Measurements from ENCODE around the gene ADAMTS1. TPM values are rescaled to one million over a fixed set of nuclear protein-coding genes. Genes with fewer than 3 reads are reported as not detected.
"Not testable (repeated sequence)": the region's sequence is repeated elsewhere in the genome, so short reads cannot be mapped to it uniquely, and the experiment has no call there.

Gene ADAMTS1
- total and polyA plus RNA-seq, 4 donors: 39.3 to 750 (median 324) TPM

GRCh38 chr21:26877018-26877417, 31.8 kb upstream of the ADAMTS1 start:
- DNase-seq (no peak), ATAC-seq (ENCODE audit: low FRiP score) (no peak)
- Histone ChIP-seq H3K27ac (ENCODE audit: low read depth in 1 of 2, low read length in 2 of 2) (no peak overlapping the region), H3K36me3 (ENCODE audit: control insufficient read depth in 1 of 2, insufficient read depth in 2 of 2, low read length in 1 of 2) (no peaks in the 10 kb centered on the region), H3K27me3 (ENCODE audit: control insufficient read depth in 1 of 2, insufficient read depth in 2 of 2, low read length in 1 of 2) (no peaks in the 10 kb centered on the region), H3K4me1 (ENCODE audit: control insufficient read depth in 1 of 2, insufficient read depth in 2 of 2, low read length in 2 of 2) (no peaks in the 10 kb centered on the region), H3K4me3 (ENCODE audit: low read length in 2 of 2) (no peak overlapping the region), H3K9me3 (ENCODE audit: control insufficient read depth, low read length) (peaks cover 5% of the 10 kb centered on the region)
- intact Hi-C loops (cut with DNase I): no loop called here
- 37 to 38% methylated on average over 6 of the region's 6 CpGs for WGBS, 2 donors

DNA sequence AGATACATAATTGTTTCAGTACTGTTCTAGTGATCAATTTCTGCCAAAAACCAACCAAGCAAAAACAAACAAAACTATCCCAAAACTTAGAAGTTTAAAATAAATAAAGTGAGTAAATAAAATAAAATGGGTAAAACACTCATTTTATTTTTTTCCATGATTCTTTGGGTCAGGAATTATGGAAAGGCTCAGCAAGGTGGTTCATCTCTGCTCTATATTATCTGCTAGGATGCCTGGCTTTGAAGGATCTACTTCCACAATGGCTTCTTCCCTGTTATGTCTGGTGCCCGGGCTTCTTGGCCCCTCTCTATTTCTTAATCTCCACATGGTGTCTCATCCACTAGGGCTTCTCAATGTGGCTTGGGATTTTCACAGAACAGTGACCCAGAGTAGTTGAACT, 29.1 kb upstream of the ADAMTS1 start:
- intact Hi-C loops (cut with DNase I): no loop called here
- WGBS, 2 donors: 95 to 100% methylated on average over 1 of the region's 1 CpG
- Histone ChIP-seq H3K36me3 (ENCODE audit: control insufficient read depth in 1 of 2, insufficient read depth in 2 of 2, low read length in 1 of 2) (no peaks in the 10 kb centered on the region), H3K4me1 (ENCODE audit: control insufficient read depth in 1 of 2, insufficient read depth in 2 of 2, low read length in 2 of 2) (no peaks in the 10 kb centered on the region), H3K4me3 (ENCODE audit: low read length in 2 of 2) (no peak overlapping the region), H3K27ac (ENCODE audit: low read depth in 1 of 2, low read length in 2 of 2) (no peak overlapping the region), H3K9me3 (ENCODE audit: control insufficient read depth, low read length) (peaks cover 5% of the 10 kb centered on the region), H3K27me3 (ENCODE audit: control insufficient read depth in 1 of 2, insufficient read depth in 2 of 2, low read length in 1 of 2) (no peaks in the 10 kb centered on the region)
- DNase-seq (no peak), ATAC-seq (ENCODE audit: low FRiP score) (no peak)

GRCh38 chr21:26865857-26866256, 20.6 kb upstream of the ADAMTS1 start:
- DNase-seq (no peak), ATAC-seq (ENCODE audit: low FRiP score) (no peak)
- no peaks in the 10 kb centered on the region for H3K4me1 ChIP-seq (ENCODE audit: control insufficient read depth in 1 of 2, insufficient read depth in 2 of 2, low read length in 2 of 2)
- no peaks in the 10 kb centered on the region for H3K27me3 ChIP-seq (ENCODE audit: control insufficient read depth in 1 of 2, insufficient read depth in 2 of 2, low read length in 1 of 2)
- H3K27ac ChIP-seq (ENCODE audit: low read depth in 1 of 2, low read length in 2 of 2): no peak overlapping the region
- intact Hi-C loops (cut with DNase I): no loop called here
- no peak overlapping the region for H3K4me3 ChIP-seq (ENCODE audit: low read length in 2 of 2)
- H3K36me3 ChIP-seq (ENCODE audit: control insufficient read depth in 1 of 2, insufficient read depth in 2 of 2, low read length in 1 of 2): no peaks in the 10 kb centered on the region
- WGBS, 2 donors: 94% methylated on average over 3 of the region's 3 CpGs
- no peaks in the 10 kb centered on the region for H3K9me3 ChIP-seq (ENCODE audit: control insufficient read depth, low read length)

DNA sequence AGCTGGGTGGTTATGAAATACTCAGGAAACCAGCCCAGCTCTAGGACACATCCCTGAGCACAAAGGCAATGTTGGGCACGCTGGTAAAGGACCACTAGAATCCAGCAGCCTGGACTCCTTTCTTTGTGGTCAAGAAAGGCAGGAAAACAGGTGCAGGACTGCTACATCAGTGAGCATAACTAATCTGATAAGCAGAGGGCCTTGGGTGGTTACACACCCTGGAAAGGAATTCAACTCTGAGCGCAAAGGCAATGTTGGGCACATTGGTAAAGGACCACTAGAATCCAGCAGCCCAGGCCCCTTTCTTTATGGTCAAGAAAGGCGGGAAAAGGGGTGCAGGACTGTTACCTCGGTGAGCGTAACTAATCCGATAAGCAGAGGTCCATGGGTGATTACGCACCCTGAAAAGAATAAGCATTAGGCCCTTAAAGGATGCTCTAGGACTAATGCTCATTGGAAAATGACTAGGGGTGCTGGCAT, 11.7 kb upstream of the ADAMTS1 start:
- H3K27me3 ChIP-seq (ENCODE audit: control insufficient read depth in 1 of 2, insufficient read depth in 2 of 2, low read length in 1 of 2); H3K36me3 ChIP-seq (ENCODE audit: control insufficient read depth in 1 of 2, insufficient read depth in 2 of 2, low read length in 1 of 2); H3K27ac ChIP-seq (ENCODE audit: low read depth in 1 of 2, low read length in 2 of 2); H3K9me3 ChIP-seq (ENCODE audit: control insufficient read depth, low read length); H3K4me3 ChIP-seq (ENCODE audit: low read length in 2 of 2); H3K4me1 ChIP-seq (ENCODE audit: control insufficient read depth in 1 of 2, insufficient read depth in 2 of 2, low read length in 2 of 2); DNase-seq; ATAC-seq (ENCODE audit: low FRiP score): not testable (repeated sequence)
- WGBS, 2 donors: 96 to 97% methylated on average over 7 of the region's 7 CpGs
- intact Hi-C loops (cut with DNase I): loop anchor here in 1 of 2 donors (10.0 kb wide), 1 partner anchor 708 kb away; no protein-coding TSS in a partner anchor

DNA sequence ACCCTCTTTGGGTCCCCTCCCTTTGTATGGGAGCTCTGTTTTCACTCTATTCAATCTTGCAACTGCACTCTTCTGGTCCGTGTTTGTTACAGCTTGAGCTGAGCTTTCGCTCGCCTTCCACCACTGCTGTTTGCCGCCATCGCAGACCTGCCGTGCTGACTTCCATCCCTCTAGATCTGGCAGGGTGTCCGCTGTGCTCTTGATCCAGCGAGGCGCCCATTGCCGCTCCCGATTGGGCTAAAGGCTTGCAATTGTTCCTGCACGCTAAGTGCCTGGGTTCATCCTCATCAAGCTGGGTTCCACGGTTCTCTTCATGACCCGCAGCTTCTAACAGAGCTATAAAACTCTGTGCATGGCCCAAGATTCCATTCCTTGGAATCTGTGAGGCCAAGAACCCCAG, 9.5 kb upstream of the ADAMTS1 start:
- 94 to 97% methylated on average over 14 of the region's 14 CpGs for WGBS, 2 donors
- H3K9me3 ChIP-seq (ENCODE audit: control insufficient read depth, low read length); H3K36me3 ChIP-seq (ENCODE audit: control insufficient read depth in 1 of 2, insufficient read depth in 2 of 2, low read length in 1 of 2); H3K4me3 ChIP-seq (ENCODE audit: low read length in 2 of 2); H3K27ac ChIP-seq (ENCODE audit: low read depth in 1 of 2, low read length in 2 of 2); H3K27me3 ChIP-seq (ENCODE audit: control insufficient read depth in 1 of 2, insufficient read depth in 2 of 2, low read length in 1 of 2); DNase-seq; ATAC-seq (ENCODE audit: low FRiP score); H3K4me1 ChIP-seq (ENCODE audit: control insufficient read depth in 1 of 2, insufficient read depth in 2 of 2, low read length in 2 of 2): not testable (repeated sequence)
- intact Hi-C loops (cut with DNase I): loop anchor here in 1 of 2 donors (5.0 to 10.0 kb wide), 2 partner anchors 710 to 1483 kb away; no protein-coding TSS in a partner anchor

DNA sequence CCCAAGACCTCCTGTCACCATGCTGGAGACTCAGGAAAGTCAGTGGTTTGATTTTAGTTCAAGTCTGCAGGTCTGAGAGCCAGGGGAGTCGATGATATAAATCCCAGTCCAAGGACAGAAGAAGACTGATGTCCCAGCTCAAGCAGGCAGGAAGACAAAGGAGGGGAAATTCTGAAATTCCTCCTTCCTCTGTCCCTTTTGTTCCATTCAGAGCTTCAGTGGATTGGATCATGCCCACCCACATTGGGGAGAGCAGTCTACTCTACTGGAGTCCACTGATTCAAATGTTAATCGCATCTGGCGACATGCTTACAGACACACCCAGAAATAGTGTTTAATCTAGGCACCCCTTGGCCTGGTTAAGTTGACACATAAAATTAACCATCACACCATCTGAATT, 7.2 kb upstream of the ADAMTS1 start:
- WGBS, 2 donors: 92 to 94% methylated on average over 3 of the region's 3 CpGs
- intact Hi-C loops (cut with DNase I): loop anchor here (2.0 to 10.0 kb wide), 3 partner anchors 712 to 1485 kb away; no protein-coding TSS in a partner anchor

GRCh38 chr21:26851109-26851944, 6.1 kb upstream of the ADAMTS1 start:
- intact Hi-C loops (cut with DNase I): loop anchor here in 1 of 2 donors (5.0 to 10.0 kb wide), 2 partner anchors 713 to 1486 kb away; no protein-coding TSS in a partner anchor
- Histone ChIP-seq H3K4me1 (ENCODE audit: control insufficient read depth in 1 of 2, insufficient read depth in 2 of 2, low read length in 2 of 2) (no peaks in the 10 kb centered on the region), H3K9me3 (ENCODE audit: control insufficient read depth, low read length) (no peaks in the 10 kb centered on the region), H3K27ac (ENCODE audit: low read depth in 1 of 2, low read length in 2 of 2) (no peak overlapping the region), H3K27me3 (ENCODE audit: control insufficient read depth in 1 of 2, insufficient read depth in 2 of 2, low read length in 1 of 2) (no peaks in the 10 kb centered on the region), H3K36me3 (ENCODE audit: control insufficient read depth in 1 of 2, insufficient read depth in 2 of 2, low read length in 1 of 2) (no peaks in the 10 kb centered on the region), H3K4me3 (ENCODE audit: low read length in 2 of 2) (no peak overlapping the region)
- 82% methylated on average over 6 of the region's 6 CpGs for WGBS, 2 donors
- ATAC-seq (ENCODE audit: low FRiP score) (no peak), DNase-seq (no peak)

More for the DNA sequence above, 7.2 kb upstream of the ADAMTS1 start:
- no peaks in the 10 kb centered on the region for H3K4me1 ChIP-seq (ENCODE audit: control insufficient read depth in 1 of 2, insufficient read depth in 2 of 2, low read length in 2 of 2)
- H3K4me3 ChIP-seq (ENCODE audit: low read length in 2 of 2): no peak overlapping the region
- DNase-seq: no peak
- no peaks in the 10 kb centered on the region for H3K36me3 ChIP-seq (ENCODE audit: control insufficient read depth in 1 of 2, insufficient read depth in 2 of 2, low read length in 1 of 2)
- no peak for ATAC-seq (ENCODE audit: low FRiP score)
- H3K27me3 ChIP-seq (ENCODE audit: control insufficient read depth in 1 of 2, insufficient read depth in 2 of 2, low read length in 1 of 2): no peaks in the 10 kb centered on the region
- H3K9me3 ChIP-seq (ENCODE audit: control insufficient read depth, low read length): no peaks in the 10 kb centered on the region
- H3K27ac ChIP-seq (ENCODE audit: low read depth in 1 of 2, low read length in 2 of 2): no peak overlapping the region

DNA sequence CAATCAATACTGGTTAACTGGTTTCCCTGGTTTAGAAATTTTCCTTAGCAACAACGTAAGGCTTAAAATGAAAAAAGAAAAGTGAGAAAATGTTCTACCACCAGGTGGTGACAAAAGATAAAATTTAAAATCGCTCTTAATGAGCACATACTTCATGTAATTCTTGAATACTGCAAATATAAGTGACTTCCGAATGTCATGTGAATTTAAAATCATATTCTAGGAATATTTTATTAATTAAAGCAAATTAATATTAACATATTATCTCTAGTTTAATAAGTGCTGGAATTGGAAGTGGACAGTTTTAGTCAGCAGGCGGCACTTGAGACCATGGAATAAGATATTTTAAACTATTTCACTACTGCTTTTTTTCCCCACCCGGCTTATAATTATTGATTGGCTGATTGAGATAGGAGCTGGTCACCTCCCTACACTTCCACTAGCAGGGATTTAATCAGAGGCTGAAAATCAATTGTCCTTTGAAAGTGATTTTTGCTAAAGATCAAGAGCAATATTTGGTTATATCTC, 5.0 kb upstream of the ADAMTS1 start:
- Histone ChIP-seq H3K27me3 (ENCODE audit: control insufficient read depth in 1 of 2, insufficient read depth in 2 of 2, low read length in 1 of 2) (no peaks in the 10 kb centered on the region), H3K9me3 (ENCODE audit: control insufficient read depth, low read length) (no peaks in the 10 kb centered on the region), H3K4me3 (ENCODE audit: low read length in 2 of 2) (no peak overlapping the region), H3K27ac (ENCODE audit: low read depth in 1 of 2, low read length in 2 of 2) (no peak overlapping the region), H3K36me3 (ENCODE audit: control insufficient read depth in 1 of 2, insufficient read depth in 2 of 2, low read length in 1 of 2) (no peaks in the 10 kb centered on the region), H3K4me1 (ENCODE audit: control insufficient read depth in 1 of 2, insufficient read depth in 2 of 2, low read length in 2 of 2) (no peaks in the 10 kb centered on the region)
- no peak for ATAC-seq (ENCODE audit: low FRiP score)
- DNase-seq: no peak
- WGBS, 2 donors: 14 to 15% methylated on average over 5 of the region's 5 CpGs
- intact Hi-C loops (cut with DNase I): loop anchor here in 1 of 2 donors (1.0 to 10.0 kb wide), 3 partner anchors 715 to 1487 kb away; no protein-coding TSS in a partner anchor
